WI38 (cell line): ENCODE data around the gene C1orf159.

Experiments used
- H3K4me3 ChIP-seq: 2 replicates; pipeline ENCODE4 v1.5.1; 2011; ENCODE audit warnings: low read depth, mild to moderate bottlenecking, control low read depth, low read length
- CTCF ChIP-seq: IDR thresholded peaks from 2 replicates; pipeline ENCODE4 v1.5.1; 2012; ENCODE audit warnings: low read depth, mild to moderate bottlenecking, control low read depth, low read length

The C1orf159 gene

GRCh38 chr1:1084372-1085170 is 31.3 kb downstream of the C1orf159 start:
- H3K4me3 ChIP-seq: no peak overlapping the region
- no peak for TF ChIP-seq CTCF

DNA sequence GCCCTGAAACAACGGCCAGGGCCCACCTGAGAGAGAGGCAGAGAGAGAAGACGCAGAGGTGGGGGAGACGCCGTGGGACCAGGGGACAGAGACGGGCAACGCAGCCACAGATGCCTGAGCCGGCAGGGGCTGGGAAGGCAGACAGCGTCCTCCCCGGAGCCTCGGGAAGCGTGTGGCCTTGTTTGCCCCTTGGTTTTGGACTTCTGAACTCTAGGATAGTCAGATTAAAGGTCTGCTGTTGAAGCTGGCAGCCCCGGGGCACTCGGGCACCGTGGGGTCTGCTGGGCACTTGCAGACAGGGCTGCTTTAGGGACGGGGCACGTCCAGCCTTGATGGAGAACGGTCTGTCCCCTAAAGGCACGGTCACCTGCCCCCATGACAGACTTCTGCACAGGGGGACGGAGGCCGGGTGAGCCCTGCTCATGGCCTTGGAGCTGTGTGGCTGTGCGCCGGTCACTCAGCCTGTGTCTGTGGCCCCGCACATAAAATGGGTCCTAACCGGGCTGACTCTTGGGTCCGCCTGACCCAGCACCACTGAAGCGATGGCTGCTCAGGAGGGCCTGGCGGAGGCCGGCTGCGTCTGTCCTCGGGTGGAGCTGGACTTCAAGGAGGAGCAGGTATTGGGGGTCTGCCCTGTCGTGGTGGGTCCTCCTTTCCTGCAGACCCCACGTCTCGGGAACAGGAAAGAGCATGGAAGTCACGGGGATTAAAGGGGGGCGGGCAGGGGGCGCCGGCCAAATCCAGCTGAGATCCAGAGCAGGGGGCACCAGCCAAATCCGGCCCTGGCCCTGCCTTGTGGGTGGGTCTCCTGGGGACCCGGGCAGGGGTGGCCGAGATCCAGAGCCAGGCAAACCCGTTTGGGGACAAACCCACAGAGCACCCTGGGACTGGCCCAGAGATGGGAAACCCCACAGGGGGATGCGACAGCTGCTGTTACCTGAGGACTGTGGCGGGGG is 32.2 kb downstream of the C1orf159 start:
- no peak for TF ChIP-seq CTCF
- H3K4me3 ChIP-seq: no peak overlapping the region

GRCh38 chr1:1082776-1083415 is 33.0 kb downstream of the C1orf159 start:
- TF ChIP-seq CTCF: no peak
- H3K4me3 ChIP-seq: no peak overlapping the region

DNA sequence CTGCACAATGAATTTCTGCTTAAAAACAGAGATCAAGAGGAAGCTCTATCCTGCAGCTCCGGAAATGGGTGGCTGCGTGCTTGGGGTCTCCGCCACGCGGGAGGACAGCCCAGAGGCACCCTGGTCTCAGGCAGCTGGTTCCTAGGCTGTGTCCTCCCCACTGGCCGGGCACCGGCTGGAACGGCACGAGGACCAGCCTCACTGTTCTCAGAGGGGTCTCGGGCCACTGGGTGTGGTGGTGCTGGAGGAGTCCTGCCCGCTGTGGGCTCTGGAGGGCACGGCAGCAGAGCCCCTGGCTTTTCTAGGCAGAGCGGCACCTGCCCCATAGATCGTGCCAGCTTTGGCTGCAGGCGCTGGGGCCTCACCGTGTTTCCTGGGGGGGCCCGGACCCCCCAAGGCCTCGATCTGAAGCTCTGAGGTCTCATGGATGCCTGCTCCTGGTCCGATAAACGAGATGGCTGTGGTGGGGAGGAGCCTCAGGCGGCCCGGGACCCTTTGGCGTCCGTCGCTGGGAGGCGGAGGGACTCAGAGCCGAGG is 33.6 kb downstream of the C1orf159 start:
- H3K4me3 ChIP-seq: no peak overlapping the region
- TF ChIP-seq CTCF: no peak

DNA sequence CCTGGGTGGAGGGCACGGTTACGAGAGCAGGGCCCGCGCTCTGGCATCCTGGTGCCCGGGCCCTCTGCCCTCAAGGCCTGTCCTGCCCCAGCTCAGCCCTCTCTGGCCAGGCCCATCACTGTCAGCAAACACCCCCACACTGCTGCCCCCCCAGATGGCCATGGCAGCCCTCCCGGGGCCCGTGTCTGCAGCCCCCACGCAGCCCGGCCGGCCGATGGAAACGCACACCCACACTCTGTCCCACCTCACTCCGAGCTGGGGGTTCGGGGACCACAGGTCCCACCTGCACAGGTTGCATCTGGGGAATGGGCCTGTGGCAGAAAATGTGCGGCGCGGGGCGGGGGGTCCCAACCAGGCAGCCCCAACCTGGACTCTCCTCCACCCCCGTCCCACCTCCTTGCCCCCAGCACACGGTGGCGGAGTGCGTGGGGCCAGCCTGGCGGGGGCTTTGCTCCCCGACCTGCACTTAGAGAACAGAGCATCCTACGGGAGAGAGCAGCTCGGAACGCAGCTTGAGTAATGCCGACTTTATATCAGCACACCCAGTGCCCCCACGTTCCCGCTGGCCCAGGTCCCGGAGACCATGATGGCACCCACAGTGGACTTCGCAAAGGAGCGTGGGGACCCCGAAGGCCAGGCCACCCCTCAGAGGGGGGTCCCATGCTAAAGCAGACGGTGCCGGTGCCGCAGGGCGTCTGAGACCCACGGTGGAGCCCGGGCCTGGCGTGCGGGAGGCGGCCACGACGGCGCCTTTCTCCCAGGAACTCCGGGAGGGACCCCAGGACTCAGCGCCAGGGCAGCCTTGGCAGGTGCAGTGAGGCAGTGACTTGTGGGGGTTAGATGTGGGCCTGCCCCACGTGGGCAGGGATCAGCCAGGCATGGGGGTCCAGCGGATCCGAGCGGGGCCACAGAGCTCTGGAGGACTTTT is 34.3 kb downstream of the C1orf159 start:
- TF ChIP-seq CTCF: no peak
- H3K4me3 ChIP-seq: no peak overlapping the region

- no peak overlapping the region for H3K4me3 ChIP-seq
- no peak for TF ChIP-seq CTCF
Observed at GRCh38 chr1:1080951-1081310, 35.0 kb downstream of the C1orf159 start.
